PC-3 (cell line): ENCODE results near the gene SYNJ2BP. TPM values are rescaled to one million over a fixed set of nuclear protein-coding genes. Genes with fewer than 3 reads are reported as not detected.
"Not testable (repeated sequence)": the region's sequence is repeated elsewhere in the genome, so short reads cannot be mapped to it uniquely, and the experiment has no call there.

Source experiments
- ATAC-seq: fragments of 200-7000 bp; cut with Tn5 transposase; 2 replicates; pipeline ENCODE4 v1.9.1; 2020; ENCODE audit warnings: mild to moderate bottlenecking, moderate library complexity
- BruUV-seq: library from RNA; stranded (reverse); fragments of 400-500 nt; replicated peaks from 2 replicates; lab custom pipeline; 2021; lab: Mats Ljungman, UMichigan
- CTCF ChIA-PET: fragments of 300-600 bp; sonication (Branson Sonifier 250); formaldehyde crosslinking; loops from one replicate; lab custom pipeline; 2022; ENCODE audit warnings: antibody characterized with exemption; lab: Charles Lee
- POLR2A ChIA-PET: fragments of 300-600 bp; sonication (Branson Sonifier 250); formaldehyde crosslinking; loops from one replicate; lab custom pipeline; 2022; ENCODE audit warnings: antibody characterized with exemption; ENCODE audit not compliant: unreplicated experiment; lab: Charles Lee
- DNase-seq: peaks from one replicate; pipeline ENCODE4 v3.0.0-alpha.2; 2015
- H2AFZ ChIP-seq: fragments of 300-600 bp; sonication (generic); 2 replicates; pipeline ENCODE4 v1.6.0; 2016; ENCODE audit warnings: antibody characterized with exemption, low read length
- H3F3A ChIP-seq: fragments of 300-600 bp; sonication (generic); one replicate; pipeline ENCODE4 v1.6.0; 2017; ENCODE audit warnings: antibody characterized with exemption, low read length, control low read depth, mild to moderate bottlenecking; ENCODE audit not compliant: unreplicated experiment
- H3K27ac ChIP-seq: fragments of 300-600 bp; sonication (generic); 2 replicates; pipeline ENCODE4 v1.5.1; 2016; ENCODE audit warnings: mild to moderate bottlenecking, low read length
- H3K27me3 ChIP-seq: fragments of 300-600 bp; sonication (generic); 2 replicates; pipeline ENCODE4 v1.6.1; 2016; ENCODE audit warnings: low read length, mixed read lengths
- H3K36me3 ChIP-seq: fragments of 300-600 bp; sonication (generic); 2 replicates; pipeline ENCODE4 v1.6.1; 2016; ENCODE audit warnings: low read depth, mixed run types, low read length, mixed read lengths
- H3K4me1 ChIP-seq: fragments of 300-600 bp; sonication (generic); 2 replicates; pipeline ENCODE4 v1.5.1; 2016; ENCODE audit warnings: low read length; ENCODE audit not compliant: insufficient read depth
- H3K4me2 ChIP-seq: fragments of 300-600 bp; sonication (generic); 2 replicates; pipeline ENCODE4 v1.6.0; 2016; ENCODE audit warnings: low read length
- H3K4me3 ChIP-seq: fragments of 300-600 bp; sonication (generic); 2 replicates; pipeline ENCODE4 v1.5.1; 2016; ENCODE audit warnings: mild to moderate bottlenecking, low read length, mixed read lengths
- H3K79me2 ChIP-seq: fragments of 300-600 bp; sonication (generic); 2 replicates; pipeline ENCODE4 v1.6.1; 2017; ENCODE audit warnings: low read length, mixed read lengths
- H3K9ac ChIP-seq: fragments of 300-600 bp; sonication (generic); 2 replicates; pipeline ENCODE4 v1.6.0; 2016; ENCODE audit warnings: mild to moderate bottlenecking, low read length
- H3K9me2 ChIP-seq: fragments of 300-600 bp; sonication (generic); replicated peaks from 2 replicates; pipeline ENCODE4 v1.6.1; 2016; ENCODE audit warnings: mixed run types, low read length, mixed read lengths
- H3K9me3 ChIP-seq: fragments of 300-600 bp; sonication (generic); 2 replicates; pipeline ENCODE4 v1.6.1; 2016; ENCODE audit warnings: low read length, mixed read lengths
- H4K20me1 ChIP-seq: fragments of 300-600 bp; sonication (generic); 2 replicates; pipeline ENCODE4 v1.6.1; 2016; ENCODE audit warnings: low read length, mixed read lengths
- CTCF ChIP-seq: fragments of 300-600 bp; sonication (generic); conservative IDR thresholded peaks from 2 replicates; pipeline ENCODE4 v1.5.1; 2017; ENCODE audit warnings: antibody characterized with exemption, low read depth, mild to moderate bottlenecking, low read length
- EZH2 ChIP-seq: fragments of 300-600 bp; sonication (generic); IDR thresholded peaks from one replicate; pipeline ENCODE4 v1.6.1; 2017; ENCODE audit warnings: antibody characterized with exemption, mild to moderate bottlenecking, low read length; ENCODE audit not compliant: unreplicated experiment
- EZH2phosphoT487 ChIP-seq: fragments of 300-600 bp; sonication (generic); IDR thresholded peaks from 2 replicates; pipeline ENCODE4 v1.6.1; 2018; ENCODE audit warnings: mild to moderate bottlenecking, antibody characterized with exemption, low read length, borderline replicate concordance
- intact Hi-C: fragments of 100-400 bp; cut with micrococcal nuclease; formaldehyde crosslinking; loops from 2 replicates; pipeline ENCODE4 v1.9.0; 2023
- total RNA-seq: library from RNA; depleted of rRNA; stranded (reverse); fragments of >200 nt; gene quantifications from 2 replicates; pipeline ENCODE4 v1.2.3, GENCODE V29; 2014

Gene SYNJ2BP
- total RNA-seq, 1 experiment from 2014 or later = 13.1 TPM

GRCh38 chr14:70441641-70442040, 24.8 kb upstream of the SYNJ2BP start:
- Histone ChIP-seq H3K36me3 (no peaks in the 10 kb centered on the region), H3K9me3 (peaks cover 14% of the 10 kb centered on the region), H3K9ac (no peak overlapping the region), H3K4me2 (no peak overlapping the region), H3K79me2 (no peaks in the 10 kb centered on the region), H3K4me3 (no peak overlapping the region), H4K20me1 (no peaks in the 10 kb centered on the region), H3K4me1 (no peaks in the 10 kb centered on the region), H3F3A (no peaks in the 10 kb centered on the region), H2AFZ (no peak overlapping the region), H3K27me3 (no peaks in the 10 kb centered on the region), H3K27ac (no peak overlapping the region), H3K9me2 (no peaks in the 10 kb centered on the region)
- intact Hi-C loops = no loop called here
- CTCF ChIA-PET = no interaction called here
- DNase-seq (no peak), ATAC-seq (no peak)
- POLR2A ChIA-PET = no interaction called here
- BruUV-seq = no TSS peak
- TF ChIP-seq CTCF = no peak
- TF ChIP-seq EZH2phosphoT487 = no peak
- no peak for TF ChIP-seq EZH2

GRCh38 chr14:70436867-70437266, 20.0 kb upstream of the SYNJ2BP start:
- no TSS peak for BruUV-seq

GRCh38 chr14:70426555-70426954, 9.7 kb upstream of the SYNJ2BP start:
- H3K79me2 ChIP-seq, DNase-seq, H3K36me3 ChIP-seq, H3K4me2 ChIP-seq, H3K4me1 ChIP-seq, H3K4me3 ChIP-seq, ATAC-seq, H2AFZ ChIP-seq, H3K9me2 ChIP-seq, CTCF ChIA-PET, H3K9me3 ChIP-seq, H3K9ac ChIP-seq, H3K27ac ChIP-seq, H3K27me3 ChIP-seq, intact Hi-C loops, POLR2A ChIA-PET, H3F3A ChIP-seq, BruUV-seq, H4K20me1 ChIP-seq: not testable (repeated sequence)

More at GRCh38 chr14:70436867-70437266, 20.0 kb upstream of the SYNJ2BP start:
- Histone ChIP-seq H2AFZ (no peak overlapping the region), H3K4me1 (no peaks in the 10 kb centered on the region), H3K27me3 (no peaks in the 10 kb centered on the region), H3K4me3 (no peak overlapping the region), H3K4me2 (no peak overlapping the region), H3K9me2 (no peaks in the 10 kb centered on the region), H3K79me2 (no peaks in the 10 kb centered on the region), H4K20me1 (no peaks in the 10 kb centered on the region), H3K27ac (no peak overlapping the region), H3K36me3 (no peaks in the 10 kb centered on the region), H3K9me3 (0 out of 2 replicates have a peak, but pooled peaks cover under 1% of the 10 kb centered on the region), H3F3A (no peaks in the 10 kb centered on the region), H3K9ac (no peak overlapping the region)
- ChIA-PET POLR2A (no interaction called here), CTCF (no interaction called here)
- DNase-seq (no peak), ATAC-seq (no peak)
- intact Hi-C loops = no loop called here
- no peak for TF ChIP-seq CTCF
- TF ChIP-seq EZH2 = no peak
- TF ChIP-seq EZH2phosphoT487 = no peak
